HT-29 (cell line): Measurements from ENCODE around the gene ATAT1. TPM values are rescaled to one million over a fixed set of nuclear protein-coding genes. Genes with fewer than 3 reads are reported as not detected.

Source experiments
- DNase-seq: peaks from one replicate; pipeline ENCODE4 v3.0.0-alpha.2; 2015; ENCODE audit warnings: low spot score
- small RNA-seq: library from RNA; depleted of rRNA; stranded (forward); fragments of <200 nt; gene quantifications from one replicate; pipeline ENCODE3, GENCODE V24; 2014
- total RNA-seq: library from RNA; depleted of rRNA; stranded (reverse); fragments of >200 nt; shearing (Covaris generic); gene quantifications from 2 replicates; pipeline ENCODE4 v1.2.3, GENCODE V29; 2014; rRNA removed

Gene ATAT1
- total RNA-seq, 1 experiment from 2014 or later, result 9.2 TPM

- no peak for DNase-seq
These were observed 56.7 kb downstream of the ATAT1 start for GRCh38 chr6:30683183-30683979.

- DNase-seq, result no peak
These were observed 57.3 kb downstream of the ATAT1 start for GRCh38 chr6:30683980-30684338.

- no peak for DNase-seq
These were observed 57.9 kb downstream of the ATAT1 start for GRCh38 chr6:30684386-30685156.

GRCh38 chr6:30685157-30686008 lies 58.7 kb downstream of the ATAT1 start:
- DNase-seq, result no peak

DNA sequence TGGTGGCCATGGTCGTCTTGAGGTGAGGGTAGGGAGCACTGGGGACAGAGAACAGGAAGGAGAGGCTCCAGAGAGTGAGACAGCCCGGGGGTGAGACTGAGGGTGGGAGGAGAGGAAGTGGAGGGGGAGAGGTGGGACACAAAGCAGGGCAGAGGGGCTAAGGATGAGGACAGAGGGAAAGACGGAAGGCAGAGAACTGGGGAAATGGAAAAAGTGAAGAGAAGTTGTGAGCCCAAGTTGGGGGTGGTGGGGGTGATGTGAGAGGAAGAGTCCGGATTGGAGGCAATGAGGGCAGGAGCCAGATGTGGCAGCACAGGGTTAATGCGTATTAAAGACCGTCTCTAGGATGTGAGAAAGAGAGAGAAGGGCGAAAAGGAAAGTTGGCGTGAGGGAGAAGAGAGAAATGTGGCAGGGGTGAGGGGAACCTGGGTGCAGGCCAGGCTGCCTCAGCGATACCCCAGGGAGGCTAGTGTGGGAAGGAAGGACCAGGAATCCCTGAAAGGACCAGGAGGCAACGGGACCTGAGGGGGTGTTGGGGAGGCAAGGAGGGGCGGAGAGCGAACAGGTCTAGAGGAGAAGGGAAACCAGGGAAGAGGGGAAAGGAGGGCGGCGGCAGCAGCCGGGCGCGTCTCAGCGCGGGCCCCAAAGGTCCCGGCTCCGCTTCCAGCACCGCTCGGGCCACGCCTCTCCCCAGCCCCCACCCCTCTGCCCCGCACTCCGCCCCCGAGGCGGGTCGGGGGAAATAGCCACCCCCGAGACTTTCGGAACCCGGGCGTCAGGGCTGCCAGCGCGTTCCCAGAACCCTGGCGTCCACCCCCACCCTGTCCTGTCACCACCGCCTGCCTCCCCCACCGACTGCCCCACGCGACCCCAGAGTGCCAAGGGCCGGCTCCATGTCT lies 59.6 kb downstream of the ATAT1 start, which contains the start of gene PPP1R18:
Gene PPP1R18 (minus strand): TSS at position 637 of the 899 bp plus-strand sequence. CDS start 627 bp downstream, at position 10.
- DNase-seq, result no peak

DNA sequence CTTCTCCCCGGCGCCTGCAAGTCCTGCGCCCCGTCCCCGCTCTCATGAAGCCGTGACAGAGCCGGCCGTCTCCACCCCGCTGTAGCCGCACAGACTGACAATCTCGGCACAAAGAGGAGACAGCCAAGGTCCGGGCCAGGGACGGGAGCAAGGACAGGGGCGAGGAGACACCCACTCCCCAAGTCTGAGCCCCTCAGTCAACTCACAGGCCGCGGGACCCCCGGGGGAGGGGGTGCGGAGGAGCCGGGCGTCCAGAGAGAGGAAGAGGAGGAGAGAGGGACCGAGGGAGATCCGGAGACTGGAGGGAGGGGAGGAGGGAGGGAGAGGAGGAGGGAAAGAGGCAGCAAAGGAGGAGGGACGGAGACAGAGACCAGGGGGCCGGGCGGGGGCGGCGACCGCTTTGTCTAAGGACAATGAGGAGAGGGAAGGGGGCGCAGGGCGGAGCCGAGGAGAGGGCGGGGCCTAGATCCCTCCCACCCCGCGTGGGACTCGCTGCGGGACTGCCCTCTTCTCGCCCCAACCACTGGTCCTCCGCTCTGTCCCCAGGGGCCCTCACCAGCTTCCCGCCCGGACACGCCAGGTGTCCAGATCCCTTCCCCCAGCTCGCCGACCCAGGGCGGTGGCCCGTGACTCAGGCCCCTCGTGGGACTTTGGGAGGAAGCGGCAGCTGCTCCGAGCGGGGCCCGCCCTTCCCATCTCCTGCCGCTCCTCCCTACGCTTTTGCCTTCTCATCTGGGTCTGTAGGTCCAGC lies 60.4 kb downstream of the ATAT1 start:
- peak; percentile 66 for DNase-seq

DNA sequence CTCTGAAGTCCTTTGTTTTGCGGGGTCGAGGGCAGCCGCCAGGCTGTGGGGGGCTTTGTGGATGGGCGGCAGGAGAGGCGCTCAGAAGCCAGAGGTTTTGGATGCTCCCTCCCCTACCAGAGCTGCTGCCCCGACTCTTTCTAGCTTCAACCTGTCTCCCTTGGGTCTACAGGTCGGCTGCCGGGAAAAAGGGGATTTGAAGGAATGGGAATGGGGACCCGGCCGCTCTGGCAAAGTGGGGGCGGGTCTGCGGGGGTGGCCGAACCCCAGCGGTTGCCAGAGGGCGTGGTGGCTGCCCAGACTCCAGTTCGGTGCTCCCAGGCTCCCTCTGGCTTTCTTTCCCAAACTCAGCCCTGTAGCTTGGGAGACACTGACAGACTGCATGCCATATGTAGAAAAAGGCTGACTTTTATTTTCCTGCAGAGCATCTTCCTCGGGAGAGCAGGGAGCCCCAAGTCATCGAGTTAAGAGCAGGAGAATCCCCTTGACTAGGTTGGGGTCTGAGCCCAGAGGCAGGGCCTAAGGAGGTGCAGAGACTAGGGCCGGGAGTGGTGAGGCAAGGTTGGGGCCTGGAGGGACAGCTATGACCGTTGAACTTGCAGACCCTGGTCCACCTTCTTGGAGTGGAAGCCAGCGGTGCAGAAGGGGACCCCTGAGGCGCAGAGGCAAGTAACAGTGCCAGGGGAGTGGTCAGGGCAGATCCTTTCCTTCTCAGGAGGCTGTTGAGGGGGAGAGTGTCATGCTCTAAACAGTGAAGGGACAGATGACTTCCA lies 61.2 kb downstream of the ATAT1 start:
- DNase-seq, result no peak

DNA sequence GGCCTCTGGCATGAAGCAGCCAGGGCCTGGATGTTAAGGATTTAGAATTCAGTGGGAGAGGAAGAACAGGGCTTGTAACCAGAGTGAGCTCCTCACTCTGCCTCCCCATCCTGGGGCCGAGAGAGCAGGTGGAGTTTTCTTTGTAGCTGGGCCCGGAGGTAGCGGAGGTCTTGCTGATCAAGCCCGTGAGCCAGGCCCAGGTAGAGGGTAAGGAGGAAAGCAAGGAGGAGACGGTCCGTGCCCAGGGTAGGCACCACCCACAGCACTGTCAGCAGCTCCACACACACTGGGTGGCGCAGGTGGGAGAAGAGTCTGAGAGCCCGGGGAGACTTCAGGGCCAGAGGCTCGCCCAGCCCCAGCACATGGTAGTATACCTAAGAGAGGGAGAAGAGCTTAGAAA lies 61.9 kb downstream of the ATAT1 start:
- no peak for DNase-seq

GRCh38 chr6:30689022-30689865 lies 62.6 kb downstream of the ATAT1 start:
- DNase-seq, result no peak

DNA sequence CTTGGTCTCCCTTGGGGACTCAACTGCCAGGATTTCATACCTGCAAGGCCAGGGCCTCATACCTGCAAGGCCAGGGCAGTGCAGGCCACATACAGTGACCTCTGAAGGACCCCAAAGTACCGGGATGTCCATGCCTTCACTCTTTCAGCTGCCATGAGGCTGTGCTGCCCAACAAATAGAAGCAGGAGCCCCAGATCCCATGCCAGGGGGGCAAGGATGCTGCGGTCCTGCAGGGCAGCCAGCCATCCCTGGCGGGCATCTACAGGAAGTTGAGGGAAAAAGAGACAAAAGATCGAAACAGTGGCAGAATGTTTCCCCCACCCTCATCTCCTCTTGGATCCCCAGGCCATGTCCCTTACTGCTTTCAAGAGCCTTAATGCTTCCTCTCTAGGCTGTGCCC lies 63.3 kb downstream of the ATAT1 start:
- no peak for DNase-seq

DNA sequence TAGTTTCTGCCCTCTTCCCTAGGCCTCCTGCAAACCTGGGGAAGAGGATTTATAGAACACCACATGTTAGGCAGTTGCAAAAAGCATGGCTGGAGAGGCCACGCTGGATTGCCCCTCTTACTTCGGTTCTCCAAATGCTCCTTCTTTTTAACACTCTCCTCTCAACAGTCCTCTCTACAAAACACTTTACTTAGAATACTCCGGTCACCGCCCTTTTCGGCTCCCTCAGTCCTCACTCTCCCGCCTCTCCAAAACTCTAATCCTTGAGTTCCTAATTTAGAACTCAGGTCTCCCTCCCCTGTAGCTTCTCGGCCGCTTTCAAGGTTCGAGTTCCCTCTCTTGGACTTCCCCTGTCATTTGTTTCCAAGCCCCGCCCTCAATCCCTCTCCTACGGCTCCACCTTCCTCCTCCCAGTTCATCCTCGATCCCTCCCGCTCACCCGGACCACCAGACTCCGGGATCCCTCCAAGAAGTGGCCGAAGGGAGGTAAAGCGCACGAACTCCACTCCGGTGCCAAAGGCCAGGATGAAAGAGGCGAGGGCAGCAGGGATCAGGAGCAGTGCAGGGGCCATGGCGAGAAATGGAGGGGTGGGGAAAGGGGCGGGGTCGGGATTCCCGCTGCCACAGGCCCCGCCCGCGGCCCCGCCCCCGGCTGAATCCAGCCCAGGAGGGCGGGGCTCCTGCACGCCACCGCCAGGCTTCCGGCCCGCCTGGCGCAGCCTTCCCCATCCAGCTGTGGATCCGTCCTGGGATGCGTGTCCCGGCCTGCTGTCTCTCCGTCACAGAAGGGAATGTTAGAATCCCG lies 63.9 kb downstream of the ATAT1 start, which contains the start of gene NRM:
Gene NRM (minus strand): TSS at position 582 of the 805 bp plus-strand sequence. CDS start 10 bp downstream, at position 572.
- DNase-seq, result peak; percentile 88

DNA sequence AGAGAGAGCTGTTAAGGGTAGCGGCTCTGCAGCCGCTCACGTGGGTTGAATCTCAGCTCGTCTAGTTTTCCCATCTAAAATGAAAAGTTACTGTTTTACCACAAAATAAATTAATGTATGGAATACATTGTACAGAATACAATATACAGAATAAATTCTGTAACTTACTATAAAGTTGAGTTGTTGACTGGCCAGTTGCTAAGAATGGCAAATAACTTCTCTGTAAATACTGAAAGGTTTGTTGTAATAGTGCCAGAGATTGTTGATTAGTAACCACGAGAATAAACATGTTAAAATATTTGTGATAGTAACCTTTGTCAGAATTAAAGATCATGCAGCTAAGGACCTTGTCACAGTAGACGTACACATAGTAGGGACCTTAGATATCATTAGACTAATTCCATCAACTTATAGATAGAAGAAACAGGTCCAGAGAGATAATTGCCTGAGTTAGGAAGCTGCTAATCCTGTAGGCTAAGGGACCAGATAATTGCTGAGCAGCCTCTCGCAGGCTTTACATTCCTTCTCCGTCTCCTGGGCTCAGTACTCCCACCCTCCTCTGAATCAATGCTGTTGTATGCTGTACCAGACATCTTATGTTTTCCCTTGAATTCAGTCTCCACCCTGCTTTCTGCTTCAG lies 64.7 kb downstream of the ATAT1 start:
- peak; percentile 44 for DNase-seq

Small RNA genes lying within 50 kb of the gene (small RNA-seq; reads per million reads assigned to genes)
- gene MIR877, result 0.50 reads per million

Other genes starting within 250 kb of the ATAT1 start
- 99.5 and 117 TPM in 2 replicates for gene HLA-E, start 137.4 kb upstream of the ATAT1 start, total RNA-seq
- 72.9 and 73.4 TPM in 2 replicates for gene GNL1, start 70.4 kb upstream of the ATAT1 start, total RNA-seq
- gene PRR3, start 69.6 kb upstream of the ATAT1 start, total RNA-seq, result 5.1 and 7.7 TPM in 2 replicates
- gene ABCF1, start 55.4 kb upstream of the ATAT1 start, total RNA-seq, result 57.3 and 73.4 TPM in 2 replicates
- gene PPP1R10, start 9.6 kb upstream of the ATAT1 start, total RNA-seq, result 50.3 and 51.5 TPM in 2 replicates
- gene MRPS18B, start 9.0 kb upstream of the ATAT1 start, total RNA-seq, result 55.4 and 66.8 TPM in 2 replicates
- gene C6orf136, start 20.3 kb downstream of the ATAT1 start, total RNA-seq, result 14.5 and 18.6 TPM in 2 replicates
- gene DHX16, start 46.1 kb downstream of the ATAT1 start, total RNA-seq, result 43.2 and 43.8 TPM in 2 replicates
- gene PPP1R18, start 59.8 kb downstream of the ATAT1 start, total RNA-seq, result 12.1 and 13.2 TPM in 2 replicates
- gene NRM, start 64.1 kb downstream of the ATAT1 start, total RNA-seq, result 16.2 and 18.3 TPM in 2 replicates
- gene MDC1, start 90.4 kb downstream of the ATAT1 start, total RNA-seq, result 24.8 and 24.9 TPM in 2 replicates
- 935 and 959 TPM in 2 replicates for gene TUBB, start 93.5 kb downstream of the ATAT1 start, total RNA-seq
- 142 and 152 TPM in 2 replicates for gene FLOT1, start 115.8 kb downstream of the ATAT1 start, total RNA-seq
- 200 and 206 TPM in 2 replicates for gene IER3, start 117.7 kb downstream of the ATAT1 start, total RNA-seq